Thyroid gland (tissue), 4 donors: ENCODE results near the gene YTHDF1.

ENCODE experiments used
- CTCF ChIP-seq, 6 experiments: fragments of 200-600 bp in 3 of 6; fragments of 450-650 bp in 3 of 6; sonication (generic) in 3 of 6; IDR thresholded peaks; one replicate each; pipeline ENCODE4 v1.5.1; 2016 to 2019; ENCODE audit warnings: antibody characterized with exemption in 6 of 6, mild to moderate bottlenecking in 2 of 6, inconsistent platforms in 1 of 6, moderate library complexity in 1 of 6
- POLR2A ChIP-seq, 2 donors: fragments of 450-650 bp; IDR thresholded peaks; one replicate each; pipeline ENCODE4 v1.6.1; 2017; ENCODE audit warnings: antibody characterized with exemption in 2 of 2, mild to moderate bottlenecking in 2 of 2, moderate library complexity in 1 of 2

GRCh38 chr20:63175038-63175895 lies 40.7 kb downstream of the YTHDF1 start:
- TF ChIP-seq POLR2A (IDR thresholded peaks at IDR 0.05) (no peak), CTCF (IDR thresholded peaks at IDR 0.05) (no peak)
